Measurements from ENCODE around the gene LRMDA.

DNA sequence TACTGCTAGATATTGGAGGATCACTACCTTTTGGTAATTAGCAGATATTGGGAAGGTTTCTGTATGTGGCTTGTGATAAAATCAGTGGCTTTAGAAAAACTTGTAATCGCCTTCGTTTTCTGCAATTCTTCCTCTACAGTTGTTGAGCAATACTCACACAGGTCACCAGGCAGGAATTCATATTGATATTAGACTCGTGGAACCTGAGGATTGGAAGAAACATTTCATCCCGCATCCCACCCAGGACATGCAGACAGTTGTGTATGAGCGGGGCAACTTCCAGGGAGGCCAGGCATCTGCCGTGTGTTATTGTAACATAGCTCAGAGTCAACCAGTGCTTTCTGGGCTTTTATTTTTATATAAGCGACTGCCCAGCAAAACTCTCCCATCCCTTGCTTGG, 821.3 kb downstream of the LRMDA start:
- TF ChIP-seq POLR2A (IDR thresholded peaks at IDR 0.05), result no peak
- TF ChIP-seq CTCF (IDR thresholded peaks at IDR 0.05), result no peak

Data from body of pancreas (tissue), 4 donors.